ENCODE results near the gene AGO3.
A peak's percentile ranks its signal among the peaks of the same experiment; 100 is the strongest.
"Not testable (repeated sequence)": the region's sequence is repeated elsewhere in the genome, so short reads cannot be mapped to it uniquely, and the experiment has no call there.

Gene AGO3

GRCh38 chr1:36014722-36015220, 83.9 kb downstream of the AGO3 start:
- no peak for DNase-seq

GRCh38 chr1:36016686-36017085, 85.8 kb downstream of the AGO3 start:
- no peak for DNase-seq

DNA sequence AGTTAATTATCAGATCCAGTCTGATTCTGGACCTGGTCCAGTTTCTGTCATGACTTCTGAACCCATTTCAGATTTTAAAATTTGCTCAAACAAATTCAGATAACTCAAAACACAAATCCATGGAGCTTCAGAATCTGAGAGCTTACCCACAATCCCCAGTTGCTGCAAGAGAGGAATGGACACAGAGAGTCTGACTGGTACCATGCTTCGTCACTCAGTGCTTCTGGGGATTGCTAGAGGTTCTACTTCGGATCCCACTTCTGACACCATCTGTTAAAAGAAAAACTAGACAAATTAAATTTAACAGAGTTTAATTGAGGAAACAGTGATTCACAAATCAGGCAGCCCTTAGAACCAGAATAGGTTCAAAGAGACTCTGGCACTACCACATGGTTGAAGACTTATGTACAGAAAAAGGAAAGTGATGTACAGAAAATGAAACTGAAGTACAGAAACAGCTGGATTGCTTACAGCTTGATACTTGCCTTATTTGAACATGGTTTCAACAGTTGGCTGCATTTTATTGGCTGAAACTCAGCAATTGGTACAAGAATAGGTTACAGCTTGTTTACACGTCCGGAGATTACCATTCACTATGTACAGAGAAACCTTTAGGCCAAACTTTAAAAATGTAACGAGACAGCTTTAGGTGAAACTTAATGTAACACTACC, 92.3 kb downstream of the AGO3 start:
- DNase-seq, result no peak

DNA sequence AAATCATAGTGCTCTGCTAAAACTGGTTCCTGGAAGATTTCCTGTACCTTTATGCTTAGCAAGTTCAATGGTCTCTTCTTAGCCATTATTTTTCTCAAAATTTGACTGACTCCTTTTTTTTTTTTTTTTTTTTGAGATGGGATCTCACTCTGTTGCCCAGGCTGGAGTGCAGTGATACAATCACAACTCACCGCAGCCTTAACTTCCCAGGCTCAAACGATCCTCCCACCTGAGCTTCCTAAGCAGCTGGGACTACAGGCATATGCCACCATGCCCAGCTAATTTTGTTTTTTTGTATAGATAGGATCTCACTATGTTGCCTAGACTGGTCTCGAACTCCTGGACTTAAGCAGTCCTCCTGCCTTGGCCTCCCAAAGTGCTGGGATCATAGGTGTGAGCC, 93.1 kb downstream of the AGO3 start:
- DNase-seq, result not testable (repeated sequence)

DNA sequence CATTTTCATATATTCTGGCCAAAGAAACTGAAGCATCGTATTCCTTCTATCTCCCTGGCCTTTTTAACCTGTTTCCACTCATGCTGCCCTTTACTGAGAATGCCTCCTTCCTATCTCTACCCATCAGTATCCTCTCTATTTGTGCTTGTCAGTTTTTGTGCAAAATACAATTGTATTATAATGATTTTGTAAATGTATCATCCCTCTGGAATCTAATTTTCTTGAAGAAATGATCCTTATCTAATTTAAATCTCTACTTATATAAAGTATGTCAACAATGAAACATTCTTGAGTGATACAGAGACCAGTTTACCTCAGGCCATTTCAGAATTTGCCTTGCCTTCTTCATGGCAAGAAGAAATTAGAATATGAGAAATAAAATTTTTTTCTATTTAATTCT, 93.9 kb downstream of the AGO3 start:
- no peak for DNase-seq

GRCh38 chr1:36027766-36028165, 96.9 kb downstream of the AGO3 start:
- DNase-seq, result no peak

DNA sequence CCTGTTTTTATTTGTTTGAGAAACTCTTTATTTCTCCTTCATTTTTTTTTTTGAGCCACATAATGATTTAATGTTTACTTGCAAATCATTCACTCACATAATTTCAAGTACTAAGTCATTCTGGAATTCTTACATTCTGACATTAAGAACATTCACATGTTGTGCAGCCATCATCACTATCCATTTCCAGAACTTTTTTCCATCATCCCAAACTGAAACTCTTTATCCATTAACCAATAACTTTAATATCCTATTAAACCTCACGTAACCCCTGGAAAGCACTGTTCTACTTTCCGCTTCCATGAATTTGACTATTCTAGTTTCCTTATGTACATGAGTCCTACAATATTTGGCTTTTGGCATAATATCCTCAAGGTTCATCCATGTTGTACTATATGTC, 100.5 kb downstream of the AGO3 start:
- DNase-seq, result no peak

DNA sequence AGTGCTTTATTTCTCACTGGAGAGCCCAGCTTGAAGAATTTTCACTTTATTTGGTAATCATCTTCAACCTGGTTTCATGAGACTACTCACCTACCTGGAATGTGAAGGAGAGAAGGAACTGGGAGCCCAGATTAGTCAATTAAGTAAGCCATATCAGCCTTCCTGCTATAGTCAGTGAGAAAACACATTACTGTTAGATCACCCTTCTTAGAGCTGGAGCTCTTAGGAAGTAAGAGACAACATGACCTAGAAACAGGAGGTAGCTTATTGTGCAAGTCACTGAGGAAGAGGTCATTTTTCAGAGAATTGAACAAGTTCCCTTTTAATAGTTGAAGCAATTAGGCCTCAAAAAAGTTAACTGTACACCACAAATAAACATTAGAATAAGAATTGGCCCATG, 103.8 kb downstream of the AGO3 start:
- no peak for DNase-seq

- DNase-seq, result no peak
Measured at GRCh38 chr1:36035154-36035553, 104.2 kb downstream of the AGO3 start.

- DNase-seq, result no peak
Measured at GRCh38 chr1:36040238-36040637, 109.3 kb downstream of the AGO3 start.

- DNase-seq, result no peak
Measured at GRCh38 chr1:36051821-36052220, 120.9 kb downstream of the AGO3 start.

DNA sequence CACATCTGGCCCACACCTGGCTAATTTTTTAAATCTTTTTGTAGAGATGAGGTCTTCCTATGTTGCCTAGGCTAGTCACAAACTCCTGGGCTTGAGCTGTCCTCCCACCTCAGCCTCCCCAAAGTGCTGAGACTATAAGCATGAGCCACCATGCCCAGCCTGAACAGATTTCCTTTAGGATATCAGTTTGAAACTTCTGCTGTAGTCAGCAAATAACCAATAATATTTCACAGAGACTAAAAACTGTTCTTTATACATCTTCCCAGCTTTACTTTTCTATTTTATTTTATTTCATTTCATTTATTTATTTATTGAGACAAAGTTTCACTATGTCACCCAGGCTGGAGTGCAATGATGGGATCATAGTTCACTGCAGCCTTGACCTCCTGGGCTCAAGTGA, 123.1 kb downstream of the AGO3 start:
- DNase-seq, result no peak

- no peak for DNase-seq
Measured at GRCh38 chr1:36055706-36056105, 124.8 kb downstream of the AGO3 start.

- DNase-seq, result no peak
Measured at GRCh38 chr1:36062315-36062714, 131.4 kb downstream of the AGO3 start.

DNA sequence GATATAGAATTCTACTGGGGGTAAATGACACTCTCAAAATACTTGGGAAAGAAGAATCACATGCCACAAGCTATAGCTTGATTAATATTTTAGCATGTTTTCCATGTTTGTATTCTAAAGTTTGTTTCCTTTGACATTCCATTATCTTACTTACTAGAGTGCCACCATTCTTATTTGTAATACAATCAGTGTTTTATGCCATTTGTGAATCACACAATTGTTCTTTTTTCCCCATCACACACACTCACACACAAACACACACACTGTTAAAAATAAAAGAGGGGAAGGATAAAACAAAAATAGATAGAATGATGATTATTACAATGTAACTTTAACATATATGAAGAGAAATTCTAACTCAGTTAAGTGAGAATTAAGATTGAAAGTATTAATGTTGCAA, 137.0 kb downstream of the AGO3 start:
- DNase-seq, result no peak

GRCh38 chr1:36068866-36069265, 138.0 kb downstream of the AGO3 start:
- no peak for DNase-seq

- no peak for DNase-seq
Measured at GRCh38 chr1:36070349-36070748, 139.4 kb downstream of the AGO3 start.

- DNase-seq, result no peak
Measured at GRCh38 chr1:36076979-36077573, 146.2 kb downstream of the AGO3 start.

- no peak for DNase-seq
Measured at GRCh38 chr1:36080236-36080635, 149.3 kb downstream of the AGO3 start.

- no peak for DNase-seq
Measured at GRCh38 chr1:36080801-36081200, 149.9 kb downstream of the AGO3 start.

- no peak for DNase-seq
Measured at GRCh38 chr1:36081926-36082485, 151.1 kb downstream of the AGO3 start.

DNA sequence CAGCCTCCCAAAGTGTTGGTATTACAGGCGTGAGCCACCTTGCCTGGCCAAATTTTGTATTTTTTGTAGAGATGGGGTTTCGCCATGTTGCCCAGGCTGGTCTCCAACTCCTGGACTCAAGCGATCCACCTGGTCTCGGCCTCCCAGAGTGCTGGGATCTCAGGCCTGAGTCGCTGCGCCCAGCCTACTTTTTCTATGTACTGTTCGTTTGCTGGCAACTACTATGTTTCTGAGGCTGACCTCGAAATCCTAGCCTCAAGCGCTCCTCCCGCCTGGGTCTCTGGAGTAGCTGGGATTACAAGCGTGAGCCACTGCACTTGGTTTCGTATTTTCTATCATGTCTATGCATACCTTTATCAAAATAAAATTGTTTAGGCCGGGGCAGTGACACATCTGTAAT, 152.3 kb downstream of the AGO3 start:
- DNase-seq, result no peak

- peak; percentile 63 for DNase-seq
Measured at GRCh38 chr1:36083635-36084496, 153.0 kb downstream of the AGO3 start, which contains the start of gene TEKT2. Gene TEKT2, plus strand, starts transcription at chr1:36084094. Its CDS starts 828 bp downstream, at chr1:36084922.
